Embryonic facial prominence (tissue), 1 donor: ENCODE results near the gene PRR29.
"Not testable (repeated sequence)": the region's sequence is repeated elsewhere in the genome, so short reads cannot be mapped to it uniquely, and the experiment has no call there.

Experiments used
- DNase-seq: peaks from one replicate; pipeline ENCODE4 v3.0.0-alpha.2; 2016; ENCODE audit errors: extremely low spot score

PRR29 gene

GRCh38 chr17:63974594-63975192 is 23.5 kb upstream of the PRR29 start:
- DNase-seq = no peak

GRCh38 chr17:63975541-63976092 is 22.5 kb upstream of the PRR29 start:
- no peak for DNase-seq

- no peak for DNase-seq
Measured at GRCh38 chr17:63976702-63977101, 21.4 kb upstream of the PRR29 start.

- DNase-seq = no peak
Measured at GRCh38 chr17:63978272-63979200, 19.6 kb upstream of the PRR29 start.

- not testable (repeated sequence) for DNase-seq
Measured at GRCh38 chr17:63982641-63983040, 15.5 kb upstream of the PRR29 start.

- no peak for DNase-seq
Measured at GRCh38 chr17:63983320-63983719, 14.8 kb upstream of the PRR29 start.

- no peak for DNase-seq
Measured at GRCh38 chr17:63984236-63984635, 13.9 kb upstream of the PRR29 start.

GRCh38 chr17:63984651-63985386 is 13.3 kb upstream of the PRR29 start:
- DNase-seq = no peak

- DNase-seq = no peak
Measured at GRCh38 chr17:63985387-63986140, 12.6 kb upstream of the PRR29 start.

- no peak for DNase-seq
Measured at GRCh38 chr17:63986821-63987220, 11.3 kb upstream of the PRR29 start.

GRCh38 chr17:63987221-63988126 is 10.7 kb upstream of the PRR29 start:
- no peak for DNase-seq

- no peak for DNase-seq
Measured at GRCh38 chr17:63988127-63988478, 10.0 kb upstream of the PRR29 start.

- DNase-seq = no peak
Measured at GRCh38 chr17:63988741-63989621, 9.2 kb upstream of the PRR29 start.

GRCh38 chr17:63989622-63990345 is 8.4 kb upstream of the PRR29 start:
- no peak for DNase-seq

- no peak for DNase-seq
Measured at GRCh38 chr17:63991611-63992010, 6.5 kb upstream of the PRR29 start.

GRCh38 chr17:63993368-63993985 is 4.7 kb upstream of the PRR29 start:
- no peak for DNase-seq

GRCh38 chr17:63995626-63996025 is 2.5 kb upstream of the PRR29 start:
- no peak for DNase-seq

GRCh38 chr17:63996430-63997182 is 1.5 kb upstream of the PRR29 start:
- no peak for DNase-seq
